Umbilical cord (tissue), 2 donors: ENCODE results near the gene MIB1. TPM values are rescaled to one million over a fixed set of nuclear protein-coding genes. Genes with fewer than 3 reads are reported as not detected.
"Not testable (repeated sequence)": the region's sequence is repeated elsewhere in the genome, so short reads cannot be mapped to it uniquely, and the experiment has no call there.

Experiments
- DNase-seq: peaks from one replicate; pipeline ENCODE4 v3.0.0-alpha.2; 2015; ENCODE audit warnings: low spot score
- total RNA-seq: library from RNA; depleted of rRNA; stranded (reverse); fragments of >200 nt; gene quantifications from one replicate; pipeline ENCODE4 v1.2.3, GENCODE V29; 2014; ENCODE audit warnings: low replicate concordance; ENCODE audit not compliant: insufficient read depth

Gene MIB1
- 53.0 TPM for total RNA-seq

DNA sequence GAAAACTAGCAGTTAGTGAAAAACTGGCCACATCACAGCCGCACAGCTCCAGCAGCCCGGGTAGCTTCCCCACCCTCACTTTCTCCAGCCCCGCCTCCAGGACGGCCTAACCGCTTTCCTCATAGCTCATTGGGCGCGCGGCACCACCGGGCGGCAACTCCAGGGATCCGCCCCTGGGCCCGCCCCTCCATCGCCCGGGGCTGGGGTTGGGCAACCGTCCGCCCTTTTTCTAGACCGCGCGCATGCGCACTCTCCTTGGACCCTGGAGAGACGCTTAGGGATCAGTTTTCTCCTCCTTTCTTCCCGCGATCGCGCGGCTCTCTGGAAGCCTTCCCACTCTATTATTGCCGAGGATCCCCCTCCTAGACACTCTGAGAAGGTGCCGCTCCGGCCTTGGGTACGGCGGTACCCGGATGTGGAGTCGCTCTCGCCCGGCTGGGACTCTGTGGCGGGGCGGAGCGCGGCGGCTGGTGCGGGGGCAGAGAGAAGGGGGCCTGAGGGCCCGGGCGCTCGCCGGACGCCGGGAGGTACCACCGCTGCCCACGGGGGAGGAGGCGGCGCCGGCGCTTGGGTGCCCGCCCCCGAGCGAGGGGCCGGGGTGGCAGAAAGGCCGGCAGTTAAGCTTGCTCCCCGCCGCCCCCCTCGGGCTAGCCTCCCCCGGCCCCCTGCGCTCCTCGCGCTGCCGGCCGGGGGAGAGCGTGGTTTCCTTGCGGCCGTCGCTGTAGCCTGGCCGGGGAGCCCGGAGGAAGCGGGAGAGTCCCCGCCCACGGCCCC, at the start of gene MIB1:
Gene MIB1, plus strand, starts transcription at position 255 of the 774 bp plus-strand sequence. CDS start 792 bp downstream, outside the sequence.
- DNase-seq = peak; percentile 100

GRCh38 chr18:21693322-21693721, 47.3 kb upstream of the MIB1 start:
- DNase-seq = no peak

DNA sequence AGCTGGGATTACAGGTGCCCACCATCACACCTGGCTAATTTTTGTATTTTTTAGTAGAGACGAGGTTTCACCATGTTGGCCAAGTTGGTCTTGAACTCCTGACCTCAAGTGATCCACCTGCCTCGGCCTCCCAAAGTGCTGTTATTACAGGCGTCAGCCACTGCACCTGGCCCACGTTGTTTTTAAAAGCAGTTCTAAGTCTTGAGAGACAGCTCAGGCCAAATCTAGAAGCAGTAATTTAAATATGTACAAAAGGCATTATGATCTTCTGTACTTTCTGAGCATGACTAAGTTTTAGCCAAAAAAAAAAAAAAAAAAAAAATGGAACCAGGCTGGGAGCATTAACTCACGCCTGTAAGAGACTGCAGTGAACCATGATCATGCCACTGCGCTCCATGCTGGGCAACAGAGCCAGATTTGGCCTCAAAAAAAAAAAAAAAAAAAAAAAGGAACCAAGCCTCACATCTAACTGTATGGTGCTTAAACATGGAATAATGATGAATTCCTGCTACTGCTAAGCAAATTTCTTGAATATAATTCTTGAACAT, 40.0 kb upstream of the MIB1 start:
- no peak for DNase-seq

GRCh38 chr18:21701621-21702020, 39.0 kb upstream of the MIB1 start:
- no peak for DNase-seq

DNA sequence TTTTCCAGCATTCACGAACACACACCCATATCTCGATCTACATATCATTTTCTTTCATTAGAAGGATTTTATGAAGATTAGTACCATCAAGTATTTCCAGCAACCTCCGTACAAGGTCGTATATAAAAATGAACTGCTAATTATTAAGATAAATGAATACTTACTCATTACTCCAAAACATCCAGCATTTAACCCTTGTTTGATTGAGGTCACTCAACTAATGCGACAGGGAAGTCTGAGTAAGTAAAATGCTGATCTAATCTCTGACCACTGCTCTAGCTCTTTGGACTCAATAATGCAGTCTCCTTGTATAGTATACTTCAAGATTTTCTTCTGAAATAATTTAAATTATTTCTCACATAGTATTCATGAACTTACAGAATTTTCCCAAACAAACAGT, 38.0 kb upstream of the MIB1 start:
- DNase-seq = no peak

- no peak for DNase-seq
Measured at GRCh38 chr18:21703241-21703820, 37.3 kb upstream of the MIB1 start.

DNA sequence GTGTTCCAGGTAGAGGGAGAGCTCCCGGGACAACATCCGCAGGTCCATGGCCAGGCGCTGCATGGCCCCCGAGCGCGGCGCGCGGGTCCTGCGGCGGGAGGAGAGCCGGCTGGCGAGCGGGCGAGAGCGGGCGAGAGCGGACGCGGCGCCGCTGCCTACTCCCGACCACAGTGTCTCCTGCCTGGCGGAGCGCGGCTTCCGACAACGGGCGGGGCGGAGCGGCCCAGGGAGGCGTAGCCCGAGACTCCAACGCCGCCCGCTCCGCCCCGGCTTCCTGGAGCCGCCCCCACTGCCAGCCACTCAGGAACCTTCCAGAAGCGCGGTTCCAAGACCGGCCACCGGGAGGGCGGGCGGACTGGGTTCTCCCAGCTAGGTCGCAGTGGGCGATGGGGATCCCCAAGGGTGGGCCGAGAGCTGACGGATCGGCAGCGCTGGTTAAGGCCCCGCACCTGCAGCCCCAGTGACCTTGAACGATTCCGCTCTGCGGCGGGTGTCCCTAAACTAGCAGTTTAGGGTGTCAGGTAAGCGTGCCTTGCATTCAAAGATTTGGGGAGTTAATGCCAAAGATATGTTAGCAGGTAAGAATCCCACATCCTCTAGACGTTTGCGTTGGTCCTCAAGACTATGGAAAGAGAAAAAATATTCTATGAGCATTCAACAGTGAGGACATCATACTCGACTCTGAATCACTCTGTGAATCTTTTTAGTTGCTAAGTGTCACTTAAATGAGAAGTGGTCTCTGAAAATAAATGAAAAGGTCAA, 35.8 kb upstream of the MIB1 start, which contains the start of gene ABHD3:
Gene ABHD3, minus strand, starts transcription at position 172 of the 762 bp plus-strand sequence. Its CDS starts 109 bp downstream, at position 63.
- peak; percentile 94 for DNase-seq

GRCh38 chr18:21706386-21706865, 34.2 kb upstream of the MIB1 start:
- DNase-seq = no peak

DNA sequence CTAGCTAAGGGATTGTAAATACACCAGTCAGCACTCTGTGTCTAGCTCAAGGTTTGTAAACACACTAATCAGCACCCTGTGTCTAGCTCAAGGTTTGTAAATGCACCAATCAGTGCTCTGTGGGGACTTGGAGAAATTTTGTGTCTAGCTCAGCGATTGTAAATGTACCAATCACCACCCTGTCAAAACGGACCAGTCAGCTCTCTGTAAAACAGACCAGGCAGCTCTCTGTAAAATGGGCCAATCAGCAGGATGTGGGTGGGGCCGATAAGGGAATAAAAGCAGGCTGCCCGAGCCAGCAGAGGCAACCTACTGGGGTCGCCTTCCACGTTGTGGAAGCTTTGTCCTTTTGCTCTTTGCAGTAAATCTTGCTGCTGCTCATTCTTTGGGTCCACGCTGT, 33.5 kb upstream of the MIB1 start:
- not testable (repeated sequence) for DNase-seq

DNA sequence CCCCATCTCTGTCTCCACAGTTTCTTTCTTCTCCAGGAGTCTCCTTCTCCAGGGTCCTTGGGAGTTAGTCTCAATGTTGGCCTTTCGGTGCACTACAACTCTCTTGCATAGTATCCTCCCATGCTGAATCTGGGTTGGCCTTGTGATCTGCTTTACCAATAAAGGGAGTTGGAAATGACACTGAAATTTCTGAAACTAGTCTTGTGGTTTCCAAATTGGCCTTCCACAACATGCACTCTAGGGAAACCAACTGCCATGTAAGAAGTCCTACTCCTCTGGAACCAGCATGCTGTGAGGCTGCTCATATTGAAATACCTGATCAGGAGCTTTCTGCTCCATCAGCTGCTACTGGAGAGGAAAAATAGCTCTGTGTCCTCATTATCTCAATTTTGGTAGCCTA, 26.1 kb upstream of the MIB1 start:
- no peak for DNase-seq

GRCh38 chr18:21722687-21723086, 17.9 kb upstream of the MIB1 start:
- no peak for DNase-seq

DNA sequence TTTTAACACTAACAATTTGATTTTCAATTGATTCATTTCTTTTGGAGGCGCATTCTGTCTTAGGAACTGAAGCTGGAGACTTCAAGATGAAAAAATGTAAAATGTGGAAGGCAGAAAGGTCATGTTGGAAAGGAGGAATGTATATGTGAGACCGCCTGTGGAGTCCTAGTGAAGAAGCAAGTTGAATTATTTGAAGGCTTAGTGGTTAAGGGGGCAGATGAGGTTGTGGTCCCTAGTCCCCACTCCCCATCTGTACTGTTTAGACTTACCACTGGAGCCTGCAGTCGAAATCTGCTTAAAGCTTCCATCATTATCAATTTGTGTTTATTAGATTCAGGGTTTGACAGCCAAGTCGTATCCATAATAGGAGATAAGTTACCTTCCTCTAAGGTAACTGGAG, 15.4 kb upstream of the MIB1 start:
- no peak for DNase-seq

- DNase-seq = no peak
Measured at GRCh38 chr18:21727702-21728101, 12.9 kb upstream of the MIB1 start.

GRCh38 chr18:21733011-21733410, 7.6 kb upstream of the MIB1 start:
- DNase-seq = no peak

- no peak for DNase-seq
Measured at GRCh38 chr18:21735452-21736015, 5.1 kb upstream of the MIB1 start.

GRCh38 chr18:21736926-21737325, 3.7 kb upstream of the MIB1 start:
- DNase-seq = not testable (repeated sequence)

GRCh38 chr18:21739604-21740537, 721 bp upstream of the MIB1 start:
- DNase-seq = peak; percentile 15

- no peak for DNase-seq
Measured at GRCh38 chr18:21741312-21741561, 645 bp downstream of the MIB1 start.

DNA sequence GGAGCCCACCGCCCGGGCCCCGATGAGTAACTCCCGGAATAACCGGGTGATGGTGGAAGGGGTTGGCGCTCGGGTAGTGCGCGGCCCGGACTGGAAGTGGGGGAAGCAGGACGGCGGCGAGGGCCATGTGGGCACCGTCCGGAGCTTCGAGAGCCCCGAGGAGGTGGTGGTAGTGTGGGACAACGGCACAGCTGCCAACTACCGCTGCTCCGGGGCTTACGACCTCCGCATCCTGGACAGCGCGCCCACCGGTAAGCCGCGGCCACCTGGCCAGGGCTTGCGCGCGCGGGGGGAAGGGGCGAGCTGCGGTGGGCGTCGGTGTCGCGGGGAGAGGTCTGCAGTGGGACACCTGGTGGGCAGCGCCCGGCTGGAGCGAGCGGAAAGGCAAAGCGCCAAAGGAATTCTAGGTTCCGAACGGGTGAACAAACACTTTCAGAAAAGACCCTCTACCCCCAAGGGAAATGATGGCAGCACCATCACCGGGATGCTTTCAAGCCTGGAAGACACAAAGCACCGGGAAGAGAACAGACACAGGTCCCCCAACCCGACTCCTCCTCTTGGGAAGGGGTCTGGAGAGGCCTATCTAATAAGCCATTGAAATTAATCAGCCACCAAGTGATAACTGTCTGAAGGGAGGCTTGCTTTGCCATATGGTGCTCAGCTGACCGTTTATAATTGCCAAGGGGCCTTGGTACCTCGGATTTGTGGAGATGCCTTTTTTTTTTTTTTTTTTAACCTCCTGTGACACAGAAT, 1.1 kb downstream of the MIB1 start:
- DNase-seq = peak; percentile 23

DNA sequence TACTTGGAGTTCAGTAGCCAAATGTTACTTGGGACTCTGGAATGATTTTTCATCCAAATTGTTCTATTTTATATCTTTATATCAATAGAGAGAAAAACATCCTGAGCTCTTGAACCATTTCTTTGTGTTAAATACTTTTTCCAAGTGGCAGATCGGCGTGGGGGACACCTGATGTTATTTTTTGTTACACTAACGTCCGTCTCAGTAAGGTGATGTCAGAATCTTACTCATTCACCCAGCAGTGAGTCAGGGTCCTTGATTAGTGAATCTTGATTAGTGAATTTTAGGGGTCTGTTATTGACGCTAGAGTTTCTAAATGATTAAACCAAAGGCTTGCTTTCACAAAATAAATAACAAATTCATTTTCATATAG, 1.7 kb downstream of the MIB1 start:
- no peak for DNase-seq
